ENCODE measurements around the gene RHBG.

RHBG gene

GRCh38 chr1:156429313-156430060 lies 60.5 kb downstream of the RHBG start:
- DNase-seq: no peak

GRCh38 chr1:156430303-156430702 lies 61.3 kb downstream of the RHBG start:
- DNase-seq: no peak

GRCh38 chr1:156430866-156431265 lies 61.9 kb downstream of the RHBG start:
- no peak for DNase-seq

GRCh38 chr1:156431366-156431765 lies 62.4 kb downstream of the RHBG start:
- DNase-seq: no peak

GRCh38 chr1:156431769-156432668 lies 63.0 kb downstream of the RHBG start:
- DNase-seq: peak; percentile 43

- peak; percentile 25 for DNase-seq
Observed at GRCh38 chr1:156432669-156433018, 63.6 kb downstream of the RHBG start.

GRCh38 chr1:156433032-156433431 lies 64.0 kb downstream of the RHBG start:
- no peak for DNase-seq

- no peak for DNase-seq
Observed at GRCh38 chr1:156433602-156434001, 64.6 kb downstream of the RHBG start.
